ENCODE measurements around the gene PARD3B. TPM values are rescaled to one million over a fixed set of nuclear protein-coding genes. Genes with fewer than 3 reads are reported as not detected.

The PARD3B gene
- under 1 TPM in 1 of 2 experiments, not detected in 1; 0.46 TPM for total RNA-seq

- ATAC-seq (peak; percentile 83), DNase-seq (peak; percentile 56)
- intact Hi-C loops (cut with DNase I, micrococcal nuclease): no loop called here
- no peak within 1 kb of the TSS for H3K27ac Mint-ChIP-seq
- peaks cover 9% of the 10 kb centered on the region for H3K4me1 Mint-ChIP-seq
- H3K36me3 Mint-ChIP-seq (ENCODE audit: low read depth): no peaks in the 10 kb centered on the region
- POLR2A ChIA-PET: no interaction called here
- peaks cover 39% of the 10 kb centered on the region for H3K27me3 Mint-ChIP-seq
- CTCF ChIA-PET: no interaction called here
- H3K9me3 Mint-ChIP-seq (ENCODE audit: low read depth): no peaks in the 10 kb centered on the region
- peak within 1 kb of the TSS; percentile 74 for H3K4me3 Mint-ChIP-seq
Measured at GRCh38 chr2:204544961-204545860, at the start of gene PARD3B. Gene PARD3B, plus strand, starts transcription at chr2:204545475. Its CDS starts 525 bp downstream, at chr2:204546000.

GRCh38 chr2:204496779-204497178 lies 48.5 kb upstream of the PARD3B start:
- Mint-ChIP-seq H3K36me3 (ENCODE audit: low read depth) (no peaks in the 10 kb centered on the region), H3K4me1 (no peaks in the 10 kb centered on the region), H3K27ac (no peak overlapping the region), H3K27me3 (peaks cover 8% of the 10 kb centered on the region), H3K4me3 (no peak overlapping the region), H3K9me3 (ENCODE audit: low read depth) (no peaks in the 10 kb centered on the region)
- ATAC-seq (no peak), DNase-seq (no peak)
- ChIA-PET POLR2A (no interaction called here), CTCF (no interaction called here)
- intact Hi-C loops (cut with DNase I, micrococcal nuclease): no loop called here

GRCh38 chr2:204497855-204498254 lies 47.4 kb upstream of the PARD3B start:
- no peaks in the 10 kb centered on the region for H3K36me3 Mint-ChIP-seq (ENCODE audit: low read depth)
- no peaks in the 10 kb centered on the region for H3K4me1 Mint-ChIP-seq
- DNase-seq (no peak), ATAC-seq (no peak)
- no peak overlapping the region for H3K4me3 Mint-ChIP-seq
- intact Hi-C loops (cut with DNase I, micrococcal nuclease): no loop called here
- H3K27ac Mint-ChIP-seq: no peak overlapping the region
- POLR2A ChIA-PET: interaction anchor here (0.7 kb wide), 1 partner anchor 118 kb away, joined by 3 read pairs; no protein-coding TSS in a partner anchor
- H3K27me3 Mint-ChIP-seq: peaks cover 8% of the 10 kb centered on the region
- CTCF ChIA-PET: no interaction called here
- H3K9me3 Mint-ChIP-seq (ENCODE audit: low read depth): no peaks in the 10 kb centered on the region

GRCh38 chr2:204498291-204498690 lies 47.0 kb upstream of the PARD3B start:
- ATAC-seq: no peak
- Mint-ChIP-seq H3K27me3 (peaks cover 8% of the 10 kb centered on the region), H3K27ac (no peak overlapping the region), H3K9me3 (ENCODE audit: low read depth) (no peaks in the 10 kb centered on the region), H3K36me3 (ENCODE audit: low read depth) (no peaks in the 10 kb centered on the region), H3K4me1 (no peaks in the 10 kb centered on the region), H3K4me3 (no peak overlapping the region)
- CTCF ChIA-PET: no interaction called here
- intact Hi-C loops (cut with DNase I, micrococcal nuclease): no loop called here
- no peak for DNase-seq
- POLR2A ChIA-PET: interaction anchor here (0.7 kb wide), 1 partner anchor 119 kb away, joined by 3 read pairs; no protein-coding TSS in a partner anchor

GRCh38 chr2:204503869-204504268 lies 41.4 kb upstream of the PARD3B start:
- ChIA-PET POLR2A (no interaction called here), CTCF (no interaction called here)
- Mint-ChIP-seq H3K27ac (no peak overlapping the region), H3K4me3 (no peak overlapping the region), H3K36me3 (ENCODE audit: low read depth) (no peaks in the 10 kb centered on the region), H3K4me1 (no peaks in the 10 kb centered on the region), H3K9me3 (ENCODE audit: low read depth) (no peaks in the 10 kb centered on the region), H3K27me3 (peaks cover 3% of the 10 kb centered on the region)
- ATAC-seq (no peak), DNase-seq (no peak)
- intact Hi-C loops (cut with DNase I, micrococcal nuclease): no loop called here

GRCh38 chr2:204504594-204504993 lies 40.7 kb upstream of the PARD3B start:
- ChIA-PET POLR2A (no interaction called here), CTCF (no interaction called here)
- Mint-ChIP-seq H3K9me3 (ENCODE audit: low read depth) (no peaks in the 10 kb centered on the region), H3K4me1 (no peaks in the 10 kb centered on the region), H3K27me3 (peaks cover 3% of the 10 kb centered on the region), H3K27ac (no peak overlapping the region), H3K4me3 (no peak overlapping the region), H3K36me3 (ENCODE audit: low read depth) (no peaks in the 10 kb centered on the region)
- intact Hi-C loops (cut with DNase I, micrococcal nuclease): no loop called here
- DNase-seq: no peak
- no peak for ATAC-seq

- ATAC-seq (no peak), DNase-seq (no peak)
- no peaks in the 10 kb centered on the region for H3K36me3 Mint-ChIP-seq (ENCODE audit: low read depth)
- H3K27me3 Mint-ChIP-seq: peaks cover 3% of the 10 kb centered on the region
- intact Hi-C loops (cut with DNase I, micrococcal nuclease): no loop called here
- CTCF ChIA-PET: interaction anchor here (0.5 kb wide), 1 partner anchor 933 kb away, joined by 3 read pairs; no protein-coding TSS in a partner anchor
- H3K4me3 Mint-ChIP-seq: no peak overlapping the region
- H3K4me1 Mint-ChIP-seq: no peaks in the 10 kb centered on the region
- POLR2A ChIA-PET: interaction anchor here (0.6 kb wide), 1 partner anchor 753 kb away, joined by 4 read pairs; no protein-coding TSS in a partner anchor
- H3K9me3 Mint-ChIP-seq (ENCODE audit: low read depth): no peaks in the 10 kb centered on the region
- H3K27ac Mint-ChIP-seq: no peak overlapping the region
Measured at GRCh38 chr2:204505488-204505887, 39.8 kb upstream of the PARD3B start.

GRCh38 chr2:204505946-204506345 lies 39.3 kb upstream of the PARD3B start:
- peaks cover 3% of the 10 kb centered on the region for H3K27me3 Mint-ChIP-seq
- H3K4me3 Mint-ChIP-seq: no peak overlapping the region
- no peak for ATAC-seq
- H3K27ac Mint-ChIP-seq: no peak overlapping the region
- no peak for DNase-seq
- ChIA-PET POLR2A (interaction anchor here (0.6 kb wide), 1 partner anchor 753 kb away, joined by 4 read pairs; no protein-coding TSS in a partner anchor), CTCF (interaction anchor here (0.5 kb wide), 1 partner anchor 933 kb away, joined by 3 read pairs; no protein-coding TSS in a partner anchor)
- intact Hi-C loops (cut with DNase I, micrococcal nuclease): no loop called here
- H3K36me3 Mint-ChIP-seq (ENCODE audit: low read depth): no peaks in the 10 kb centered on the region
- no peaks in the 10 kb centered on the region for H3K9me3 Mint-ChIP-seq (ENCODE audit: low read depth)
- no peaks in the 10 kb centered on the region for H3K4me1 Mint-ChIP-seq

GRCh38 chr2:204507636-204508035 lies 37.6 kb upstream of the PARD3B start:
- Mint-ChIP-seq H3K36me3 (ENCODE audit: low read depth) (no peaks in the 10 kb centered on the region), H3K4me1 (no peaks in the 10 kb centered on the region), H3K27ac (no peak overlapping the region), H3K4me3 (no peak overlapping the region), H3K27me3 (no peaks in the 10 kb centered on the region), H3K9me3 (ENCODE audit: low read depth) (no peaks in the 10 kb centered on the region)
- ChIA-PET POLR2A (no interaction called here), CTCF (no interaction called here)
- ATAC-seq: no peak
- DNase-seq: no peak
- intact Hi-C loops (cut with DNase I, micrococcal nuclease): no loop called here

GRCh38 chr2:204510709-204511420 lies 34.4 kb upstream of the PARD3B start:
- Mint-ChIP-seq H3K4me1 (no peaks in the 10 kb centered on the region), H3K36me3 (ENCODE audit: low read depth) (no peaks in the 10 kb centered on the region), H3K9me3 (ENCODE audit: low read depth) (peaks cover 2% of the 10 kb centered on the region), H3K4me3 (no peak overlapping the region), H3K27me3 (peaks cover 11% of the 10 kb centered on the region), H3K27ac (no peak overlapping the region)
- DNase-seq: no peak
- POLR2A ChIA-PET: no interaction called here
- CTCF ChIA-PET: no interaction called here
- intact Hi-C loops (cut with DNase I, micrococcal nuclease): no loop called here
- no peak for ATAC-seq

GRCh38 chr2:204514439-204514838 lies 30.8 kb upstream of the PARD3B start:
- POLR2A ChIA-PET: no interaction called here
- intact Hi-C loops (cut with DNase I, micrococcal nuclease): no loop called here
- Mint-ChIP-seq H3K4me1 (no peaks in the 10 kb centered on the region), H3K9me3 (ENCODE audit: low read depth) (peaks cover 2% of the 10 kb centered on the region), H3K4me3 (no peak overlapping the region), H3K27ac (no peak overlapping the region), H3K36me3 (ENCODE audit: low read depth) (no peaks in the 10 kb centered on the region), H3K27me3 (peaks cover 14% of the 10 kb centered on the region)
- ATAC-seq (no peak), DNase-seq (no peak)
- CTCF ChIA-PET: no interaction called here

GRCh38 chr2:204515416-204515815 lies 29.9 kb upstream of the PARD3B start:
- intact Hi-C loops (cut with DNase I, micrococcal nuclease): no loop called here
- Mint-ChIP-seq H3K9me3 (ENCODE audit: low read depth) (peaks cover 2% of the 10 kb centered on the region), H3K4me1 (no peaks in the 10 kb centered on the region), H3K4me3 (no peak overlapping the region), H3K27ac (no peak overlapping the region), H3K36me3 (ENCODE audit: low read depth) (no peaks in the 10 kb centered on the region), H3K27me3 (peaks cover 14% of the 10 kb centered on the region)
- ChIA-PET CTCF (interaction anchor here (0.7 kb wide), 1 partner anchor 552 kb away, joined by 3 read pairs; no protein-coding TSS in a partner anchor), POLR2A (no interaction called here)
- ATAC-seq (no peak), DNase-seq (no peak)

Data from activated CD4-positive, alpha-beta T cell treated with anti-CD3 and anti-CD28 coated beads for 36 hours (primary cell).